NCI-H1417 treated with DMSO at 0.1 percent for 48 hours (cell line): Measurements from ENCODE around the gene FIS1.
"Not testable (repeated sequence)": the region's sequence is repeated elsewhere in the genome, so short reads cannot be mapped to it uniquely, and the experiment has no call there.

Experiments
- DNase-seq: peaks from one replicate; lab custom pipeline; 2025; lab: John Stamatoyannopoulos, UW

The FIS1 gene

GRCh38 chr7:101205901-101206664 lies 38.8 kb downstream of the FIS1 start:
- no peak for DNase-seq

- not testable (repeated sequence) for DNase-seq
Observed at GRCh38 chr7:101203740-101204738, 40.8 kb downstream of the FIS1 start.

DNA sequence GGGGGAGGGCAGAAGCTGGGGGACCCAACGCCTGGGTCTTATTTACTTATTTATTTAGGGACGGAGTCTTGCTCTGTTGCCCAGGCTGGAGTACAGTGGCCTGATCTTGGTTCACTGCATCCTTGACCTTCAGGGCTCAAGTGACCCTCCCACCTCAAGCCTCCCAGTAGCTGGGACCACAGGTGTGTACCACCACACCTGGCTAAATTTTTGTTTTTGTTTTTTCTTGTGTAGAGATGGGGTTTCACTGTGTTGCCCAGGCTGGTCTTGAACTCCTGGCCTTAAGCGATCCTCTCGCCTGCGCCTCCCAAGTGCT lies 42.3 kb downstream of the FIS1 start:
- no peak for DNase-seq

DNA sequence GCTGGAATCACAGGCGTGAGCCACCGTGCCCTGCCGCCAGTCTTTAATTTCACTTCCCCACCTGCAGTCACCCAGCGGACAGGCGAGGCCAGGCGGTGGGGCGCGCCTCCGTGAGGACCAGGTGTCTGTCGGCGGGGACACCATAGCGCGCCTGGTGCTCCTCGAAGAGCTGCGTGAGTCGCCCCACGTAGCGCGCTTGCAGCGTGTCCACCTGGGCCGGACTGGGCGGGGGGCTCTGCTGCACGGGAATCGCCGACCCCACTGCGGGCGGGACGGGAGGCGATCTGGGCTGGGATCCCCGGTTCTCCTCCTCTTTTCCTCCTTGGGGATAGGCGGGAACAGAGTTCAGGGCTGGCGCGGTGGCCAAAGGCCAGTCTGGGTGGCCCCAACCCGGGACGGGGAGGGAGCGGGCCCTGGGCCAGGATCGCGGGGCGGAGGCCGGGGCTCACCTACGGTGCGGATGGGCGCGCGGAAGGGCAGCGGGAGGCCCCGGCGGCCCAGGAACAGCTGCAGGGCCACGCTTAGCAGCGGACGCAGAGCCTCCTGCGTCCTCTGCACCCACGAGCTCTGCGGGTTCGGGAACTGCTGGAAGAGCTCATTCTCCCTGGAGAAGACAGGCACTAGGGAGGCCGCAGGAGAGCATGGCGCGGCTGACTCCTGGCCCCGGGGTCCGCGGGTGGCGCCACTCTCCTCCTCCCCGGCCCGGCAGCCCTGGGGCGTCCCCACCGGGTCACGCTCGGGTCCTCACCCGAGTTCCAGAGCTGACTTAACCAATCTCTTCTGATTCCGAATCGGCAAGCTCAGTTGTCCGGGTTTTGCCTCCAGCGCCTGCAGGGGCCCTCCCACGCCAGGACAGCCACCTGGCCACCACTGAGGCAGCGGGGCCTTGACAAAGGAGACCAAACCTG lies 42.9 kb downstream of the FIS1 start:
- no peak for DNase-seq

GRCh38 chr7:101200862-101201599 lies 43.9 kb downstream of the FIS1 start, which contains the start of gene MOGAT3:
TSS of gene MOGAT3 (minus strand) at chr7:101201036. CDS start at chr7:101200854, 182 bp downstream.
- DNase-seq = no peak

GRCh38 chr7:101200504-101200861 lies 44.4 kb downstream of the FIS1 start:
- no peak for DNase-seq

DNA sequence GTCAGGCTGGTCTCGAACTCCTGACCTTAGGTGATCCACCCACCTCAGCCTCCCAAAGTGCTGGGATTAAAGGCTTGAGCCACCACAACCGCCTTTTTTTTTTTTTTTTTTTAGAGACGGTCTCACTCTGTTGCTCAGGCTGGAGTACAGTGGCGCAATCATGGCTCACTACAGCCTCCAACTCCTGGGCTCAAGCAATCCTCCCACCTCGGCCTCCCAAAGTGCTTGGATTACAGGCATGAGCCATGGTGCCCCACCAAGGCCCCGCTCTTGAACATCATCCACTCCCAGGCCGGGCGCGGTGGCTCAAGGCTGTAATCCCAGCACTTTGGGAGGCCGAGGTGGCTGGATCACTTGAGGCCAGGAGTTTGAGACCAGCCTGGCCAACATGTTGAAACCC lies 45.4 kb downstream of the FIS1 start:
- DNase-seq = not testable (repeated sequence)

GRCh38 chr7:101198476-101198875 lies 46.4 kb downstream of the FIS1 start:
- no peak for DNase-seq

- DNase-seq = no peak
Observed at GRCh38 chr7:101197991-101198390, 46.9 kb downstream of the FIS1 start.

GRCh38 chr7:101195884-101196283 lies 49.0 kb downstream of the FIS1 start:
- DNase-seq = no peak
